Activated CD4-positive, CD25-positive, alpha-beta regulatory T cell (primary cell): ENCODE measurements around the gene ABCA3.
"Not testable (repeated sequence)": the region's sequence is repeated elsewhere in the genome, so short reads cannot be mapped to it uniquely, and the experiment has no call there.

ENCODE experiments used
- DNase-seq, 4 experiments: peaks; one replicate each; lab custom pipeline; 2025; lab: John Stamatoyannopoulos, UW

The ABCA3 gene

GRCh38 chr16:2280981-2281542 lies 59.5 kb downstream of the ABCA3 start:
- DNase-seq, result no peak

GRCh38 chr16:2280461-2280860 lies 60.1 kb downstream of the ABCA3 start:
- no peak for DNase-seq

GRCh38 chr16:2278956-2279800 lies 61.4 kb downstream of the ABCA3 start:
- no peak for DNase-seq

GRCh38 chr16:2278272-2278608 lies 62.3 kb downstream of the ABCA3 start:
- DNase-seq, result no peak

GRCh38 chr16:2277466-2278271 lies 62.9 kb downstream of the ABCA3 start:
- DNase-seq, result no peak

- no peak for DNase-seq
These were observed 63.9 kb downstream of the ABCA3 start for GRCh38 chr16:2276368-2277195.

GRCh38 chr16:2275476-2276367 lies 64.8 kb downstream of the ABCA3 start:
- no peak for DNase-seq

GRCh38 chr16:2273931-2274330 lies 66.6 kb downstream of the ABCA3 start:
- no peak for DNase-seq

- no peak for DNase-seq
These were observed 67.0 kb downstream of the ABCA3 start for GRCh38 chr16:2273484-2273883.

GRCh38 chr16:2271848-2272461 lies 68.6 kb downstream of the ABCA3 start:
- no peak for DNase-seq

- DNase-seq, result no peak
These were observed 69.7 kb downstream of the ABCA3 start for GRCh38 chr16:2270588-2271470.

- DNase-seq, result no peak
These were observed 70.5 kb downstream of the ABCA3 start for GRCh38 chr16:2270070-2270462.

- peak; percentile 91 to 94 (median 92) for DNase-seq
These were observed 72.4 kb downstream of the ABCA3 start, which contains the start of gene RNPS1 for GRCh38 chr16:2267913-2268666. Gene RNPS1, minus strand, starts transcription at chr16:2268126. Its CDS starts 3,483 bp downstream, at chr16:2264643.

GRCh38 chr16:2267505-2267912 lies 73.0 kb downstream of the ABCA3 start:
- peak in 1 of 4 experiments; percentile 61 for DNase-seq

- not testable (repeated sequence) for DNase-seq
These were observed 73.6 kb downstream of the ABCA3 start for GRCh38 chr16:2266887-2267286.

GRCh38 chr16:2263026-2263425 lies 77.5 kb downstream of the ABCA3 start:
- not testable (repeated sequence) for DNase-seq

GRCh38 chr16:2260250-2260649 lies 80.3 kb downstream of the ABCA3 start:
- no peak for DNase-seq

GRCh38 chr16:2258530-2258929 lies 82.0 kb downstream of the ABCA3 start:
- not testable (repeated sequence) for DNase-seq

- DNase-seq, result no peak
These were observed 82.8 kb downstream of the ABCA3 start for GRCh38 chr16:2257726-2258125.
